Posterior vena cava (tissue), 2 donors: ENCODE results near the gene PDLIM1. TPM values are rescaled to one million over a fixed set of nuclear protein-coding genes. Genes with fewer than 3 reads are reported as not detected.
"Not testable (repeated sequence)": the region's sequence is repeated elsewhere in the genome, so short reads cannot be mapped to it uniquely, and the experiment has no call there.

ENCODE experiments used
- DNase-seq: peaks from one replicate; pipeline ENCODE4 v3.0.0-alpha.2; 2020; ENCODE audit warnings: low spot score
- intact Hi-C, 2 donors: fragments of 100-400 bp; cut with DNase I; formaldehyde crosslinking; loops; one replicate each; pipeline versions ENCODE4 v1.14.1 to v1.14.2; 2022 to 2023
- total RNA-seq, 2 donors: library from RNA; stranded (reverse); fragmentation: NEBNext Ultra II Directional; extraction: Animal tissue kit (Norgen Biotek cat#: 25700); gene quantifications; one replicate each; pipeline ENCODE4 v1.2.1, GENCODE V29; 2021
- donor health status: DM: yes; HTN: yes; CAD: no.
- donor health status: DM: yes; HTN: yes; CAD: no.

The PDLIM1 gene
- total RNA-seq, 2 donors from 2014 or later = 133 to 134 TPM

DNA sequence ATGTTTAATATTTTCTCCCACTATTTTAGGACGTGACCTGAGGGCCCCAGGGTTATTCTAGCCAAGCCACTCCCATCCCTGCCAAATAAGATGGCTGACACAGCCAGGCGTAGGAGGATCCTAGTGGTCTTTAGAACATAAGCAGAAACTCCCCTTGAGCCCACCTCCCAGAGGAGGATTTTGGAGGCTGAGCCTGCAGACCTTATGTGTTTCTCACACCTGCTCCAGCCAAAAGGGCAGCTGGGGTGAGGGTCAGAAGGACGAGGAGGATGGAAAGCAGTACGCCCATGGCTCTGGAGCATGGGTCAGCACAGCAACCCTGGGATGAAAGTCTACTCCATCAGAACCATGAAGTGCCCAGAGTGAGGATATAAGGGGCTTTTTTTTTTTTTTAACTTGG, 39.9 kb downstream of the PDLIM1 start:
- DNase-seq = no peak
- intact Hi-C loops = no loop called here

DNA sequence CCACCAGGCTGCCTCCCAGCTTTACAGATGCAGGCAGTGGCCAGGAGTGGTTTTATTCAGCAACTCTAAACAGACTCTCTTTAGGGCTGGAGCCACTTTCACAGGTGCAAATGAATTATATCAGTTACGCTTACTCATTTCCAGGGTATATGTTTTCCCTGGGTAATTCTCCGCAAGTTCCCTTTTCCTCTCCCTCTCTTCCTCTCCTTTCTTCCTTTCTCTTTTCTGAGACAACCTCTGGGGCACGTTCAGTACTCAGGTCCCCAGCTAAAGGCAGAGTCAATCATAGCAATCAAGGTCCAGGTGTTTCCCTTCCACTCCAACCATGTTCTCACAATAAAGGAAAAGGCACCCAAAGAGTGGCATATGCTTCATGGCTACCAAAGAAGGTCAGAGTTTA, 41.3 kb downstream of the PDLIM1 start:
- intact Hi-C loops = loop anchor here (5.0 to 10.0 kb wide), 3 partner anchors 43 to 115 kb away; partner anchors contain the start of gene PDLIM1 (in 1 of the 2)
- DNase-seq = no peak

DNA sequence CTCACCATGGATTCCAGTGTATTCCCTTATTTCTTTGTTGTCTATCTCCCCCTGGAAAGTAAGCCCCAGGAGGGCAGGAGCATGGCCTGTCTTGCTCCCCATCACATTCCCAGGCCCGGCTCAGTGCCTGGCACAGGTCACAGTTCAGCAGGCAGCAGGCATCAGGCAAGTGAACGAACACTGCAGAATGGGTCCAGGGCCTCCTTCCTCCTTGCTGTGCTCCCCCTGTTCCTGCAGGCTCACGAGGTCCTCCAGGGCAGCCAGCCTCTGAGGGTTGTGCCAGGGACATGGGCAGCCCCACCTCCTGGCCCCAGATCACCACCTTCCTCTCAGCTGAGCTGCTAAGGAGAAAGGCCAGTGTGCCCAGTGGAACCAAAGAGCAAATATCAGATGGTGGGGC, 41.8 kb downstream of the PDLIM1 start:
- intact Hi-C loops = loop anchor here (5.0 to 10.0 kb wide), 3 partner anchors 43 to 116 kb away; partner anchors contain the start of gene PDLIM1 (in 1 of the 2)
- no peak for DNase-seq

DNA sequence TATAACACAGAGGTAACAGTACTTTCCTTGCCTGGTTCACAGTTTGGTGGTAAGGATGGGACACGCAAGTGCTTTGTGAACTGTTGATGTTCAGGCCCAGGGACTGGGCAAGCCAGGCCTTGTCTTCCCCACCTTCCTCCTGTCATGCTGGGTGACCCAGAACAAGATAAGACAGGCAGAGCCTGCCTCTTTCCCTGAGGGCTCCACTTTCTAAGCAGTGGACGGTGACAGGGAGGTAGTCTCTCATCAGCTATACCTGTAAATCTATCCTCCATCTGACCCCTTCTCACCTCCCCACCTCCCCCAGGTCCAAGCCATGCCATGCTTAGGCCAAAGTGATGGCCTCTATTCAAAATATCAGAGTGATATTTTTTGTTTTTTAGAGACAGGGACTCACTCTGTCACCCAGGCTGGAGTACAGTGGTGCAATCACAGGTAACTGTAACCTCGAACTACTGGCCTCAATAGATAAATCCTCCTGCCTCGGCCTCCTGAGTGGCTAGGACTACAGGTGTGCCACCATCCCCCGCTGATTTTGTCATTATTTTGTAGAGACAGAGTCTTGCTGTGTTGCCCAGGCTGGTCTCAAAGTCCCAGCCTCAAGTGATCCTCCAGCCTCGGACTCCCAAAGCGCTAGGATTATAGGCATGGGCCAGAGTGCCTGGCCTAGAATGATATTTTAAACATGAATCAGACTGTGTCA, 42.8 kb downstream of the PDLIM1 start:
- intact Hi-C loops = loop anchor here (5.0 to 10.0 kb wide), 3 partner anchors 44 to 117 kb away; partner anchors contain the start of gene PDLIM1 (in 1 of the 2)
- no peak for DNase-seq

DNA sequence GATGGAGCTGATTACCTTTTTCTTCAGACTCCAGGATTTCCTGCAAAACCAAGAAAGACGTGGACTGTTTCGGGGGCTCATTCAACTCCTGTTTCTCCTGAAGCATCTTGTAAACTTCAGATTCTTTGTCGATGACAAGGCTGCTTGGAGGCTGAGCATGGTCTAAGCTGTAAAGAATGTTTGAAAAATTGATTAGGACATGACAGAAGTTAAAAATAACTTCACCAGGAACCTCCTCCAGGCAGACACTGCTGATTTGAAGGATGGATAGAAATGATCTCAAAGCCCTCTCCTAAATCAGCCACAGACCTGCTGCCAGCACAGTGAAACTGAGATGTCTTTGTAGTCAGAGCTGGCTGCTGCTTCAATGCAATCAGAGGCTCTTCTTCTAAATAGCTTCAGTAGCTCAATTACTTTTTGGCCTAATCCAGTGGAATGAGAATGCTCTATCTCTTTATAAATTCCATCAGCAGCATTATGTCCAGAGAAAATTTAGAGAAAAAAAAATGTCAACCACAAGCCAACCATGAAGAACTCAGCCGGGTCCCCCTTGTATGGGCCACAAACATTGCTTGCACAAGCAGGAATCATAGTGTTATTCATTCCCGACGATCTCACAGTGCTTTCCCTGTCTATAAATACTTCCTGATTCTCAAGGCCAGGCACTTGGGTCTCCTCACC, 43.5 kb downstream of the PDLIM1 start:
- intact Hi-C loops = loop anchor here (5.0 to 10.0 kb wide), 3 partner anchors 45 to 117 kb away; partner anchors contain the start of gene PDLIM1 (in 1 of the 2)
- no peak for DNase-seq

DNA sequence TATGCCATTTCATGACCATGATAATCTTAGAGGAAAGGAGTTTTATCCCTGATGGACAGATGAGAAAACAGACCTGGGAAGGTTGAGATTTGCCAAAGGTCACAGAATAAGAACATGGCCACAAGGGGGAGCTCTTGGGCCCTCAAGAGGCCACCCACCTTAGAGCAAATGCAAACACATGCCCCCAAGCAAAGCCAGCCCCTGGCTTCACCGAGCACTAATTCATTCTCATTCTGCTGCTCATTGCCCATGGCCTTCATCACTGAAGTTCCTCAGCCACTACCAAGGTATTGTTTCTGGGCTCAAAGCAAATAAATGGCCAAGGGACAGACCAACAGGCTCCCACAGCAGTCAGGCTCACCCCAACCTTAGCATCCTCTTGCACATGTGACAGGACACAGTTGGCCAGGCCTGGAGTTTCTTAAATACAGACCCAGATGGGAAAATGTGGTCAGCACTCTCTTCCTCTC, 44.2 kb downstream of the PDLIM1 start:
- no peak for DNase-seq
- intact Hi-C loops = loop anchor here (5.0 to 10.0 kb wide), 3 partner anchors 46 to 118 kb away; partner anchors contain the start of gene PDLIM1 (in 1 of the 2)

DNA sequence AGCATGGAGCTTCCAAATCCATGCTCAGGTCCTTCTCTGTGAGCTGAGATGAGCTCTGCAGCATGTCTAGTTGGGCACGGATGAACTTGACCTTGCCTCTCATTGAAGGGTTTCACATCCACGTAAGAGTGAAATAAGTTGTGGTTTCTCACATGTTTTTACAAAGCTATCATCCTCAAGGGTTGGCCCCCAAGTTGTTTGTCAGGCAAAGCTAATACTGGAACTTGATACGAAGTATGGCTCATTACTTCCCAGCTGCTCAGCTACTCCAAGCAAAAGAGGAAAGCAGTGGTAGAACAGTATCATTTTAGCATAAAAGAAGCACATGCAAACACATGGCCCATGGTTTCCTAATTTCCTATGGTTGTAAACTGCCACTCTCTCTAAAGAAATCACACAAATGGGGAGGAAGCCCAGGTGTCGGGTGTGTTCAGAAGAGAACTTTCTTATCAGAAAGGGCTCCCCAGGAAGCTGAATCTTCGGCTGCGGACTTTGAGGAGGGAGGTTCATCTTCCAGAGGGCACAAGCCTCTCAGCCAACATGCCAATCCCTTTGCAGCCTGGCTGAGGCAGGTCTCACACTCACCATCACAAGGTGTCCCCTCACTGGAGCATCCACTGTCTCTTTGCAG, 45.3 kb downstream of the PDLIM1 start:
- DNase-seq = no peak
- intact Hi-C loops = loop anchor here (5.0 to 10.0 kb wide), 3 partner anchors 47 to 119 kb away; partner anchors contain the start of gene PDLIM1 (in 1 of the 2)

DNA sequence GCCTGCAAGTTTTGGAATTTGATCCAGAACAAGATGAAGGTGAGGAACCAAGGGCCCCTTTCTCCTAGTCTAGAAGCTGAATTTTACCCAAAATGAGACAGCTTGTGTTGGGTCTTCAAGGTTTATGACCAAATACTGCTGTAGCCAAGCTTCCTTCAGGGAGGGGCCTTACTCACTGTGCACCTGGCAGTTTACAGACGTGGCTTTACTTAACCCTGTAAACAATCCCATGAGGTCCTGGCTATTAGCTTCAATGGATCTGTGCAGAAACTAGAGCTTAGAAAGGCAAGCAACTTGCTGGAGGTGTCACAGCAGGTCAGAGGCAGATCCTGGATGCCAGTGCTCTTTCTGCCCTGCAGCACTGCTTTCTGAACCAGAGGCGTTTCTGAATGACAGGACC, 46.7 kb downstream of the PDLIM1 start:
- intact Hi-C loops = loop anchor here in 1 of 2 donors (10.0 kb wide), 1 partner anchor 121 kb away; no protein-coding TSS in a partner anchor
- DNase-seq = no peak

DNA sequence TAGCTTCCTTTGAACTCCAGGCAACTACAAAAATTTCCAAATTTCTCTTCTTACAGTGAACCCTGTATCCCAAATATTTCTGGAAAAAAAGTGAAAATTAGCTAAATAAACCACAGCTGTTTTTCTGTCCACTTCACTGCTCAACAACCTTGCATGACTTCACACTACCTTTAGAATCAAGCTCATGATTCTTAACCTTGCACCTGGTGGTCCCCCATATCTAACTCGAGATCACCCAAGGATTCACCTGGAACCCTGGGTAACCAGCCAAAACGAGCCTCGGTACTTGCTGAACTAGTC, 47.5 kb downstream of the PDLIM1 start:
- DNase-seq = no peak
- intact Hi-C loops = loop anchor here in 1 of 2 donors (10.0 kb wide), 1 partner anchor 122 kb away; no protein-coding TSS in a partner anchor

DNA sequence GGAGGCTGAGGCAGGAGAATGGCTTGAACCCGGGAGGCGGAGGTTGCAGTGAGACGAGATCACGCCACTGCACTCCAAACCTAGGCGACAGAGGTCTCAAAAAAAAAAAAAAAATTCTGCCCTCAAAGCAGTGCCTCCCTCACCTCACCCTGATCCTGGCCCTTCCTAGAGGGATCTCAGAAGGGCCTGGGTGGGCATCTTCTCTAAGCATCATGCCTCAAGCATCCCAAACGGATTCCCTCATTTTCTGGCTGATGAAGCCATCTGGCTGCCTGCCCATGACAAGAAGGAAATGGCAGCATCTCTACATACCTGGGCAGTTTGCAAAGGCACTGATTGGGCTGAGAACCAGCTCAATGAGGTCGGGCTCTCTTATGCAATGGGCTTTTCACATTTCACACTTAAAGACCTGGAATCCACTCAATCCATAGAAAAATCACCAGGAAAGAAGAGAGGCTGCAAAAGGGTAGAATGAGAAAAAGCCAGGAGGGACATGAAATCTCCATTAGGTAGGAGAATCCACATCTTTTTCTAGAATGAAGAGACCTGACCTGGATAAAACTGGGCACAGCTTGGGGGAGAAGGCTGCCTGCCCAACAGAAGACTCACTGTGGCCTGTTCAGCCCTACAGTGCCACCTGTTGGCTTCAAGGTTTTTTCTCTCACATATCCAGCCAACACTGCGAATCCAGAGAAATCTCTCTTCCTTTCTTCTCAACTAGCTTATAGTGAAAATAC, 48.1 kb downstream of the PDLIM1 start:
- intact Hi-C loops = loop anchor here in 1 of 2 donors (10.0 kb wide), 1 partner anchor 122 kb away; no protein-coding TSS in a partner anchor
- DNase-seq = no peak

DNA sequence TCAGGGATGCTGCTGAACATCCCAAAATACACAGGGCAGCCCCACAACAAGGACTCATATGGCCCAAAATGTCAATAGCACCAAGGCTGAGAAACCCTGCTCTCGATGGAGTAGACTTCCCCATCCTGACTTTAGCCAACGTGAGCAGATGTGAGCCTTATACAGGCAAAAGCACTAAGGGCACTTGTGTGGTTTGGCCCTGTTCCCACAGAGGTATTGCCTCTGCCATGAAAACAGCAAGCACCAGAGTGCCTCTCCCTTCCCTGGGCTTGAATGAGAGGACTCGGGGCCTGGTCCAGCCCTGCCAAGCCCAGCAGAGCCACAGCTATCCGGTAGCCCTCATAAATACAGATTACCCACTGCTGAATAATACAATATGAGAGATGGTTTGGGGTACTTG, 49.3 kb downstream of the PDLIM1 start:
- DNase-seq = no peak
- intact Hi-C loops = loop anchor here in 1 of 2 donors (10.0 kb wide), 1 partner anchor 123 kb away; no protein-coding TSS in a partner anchor

DNA sequence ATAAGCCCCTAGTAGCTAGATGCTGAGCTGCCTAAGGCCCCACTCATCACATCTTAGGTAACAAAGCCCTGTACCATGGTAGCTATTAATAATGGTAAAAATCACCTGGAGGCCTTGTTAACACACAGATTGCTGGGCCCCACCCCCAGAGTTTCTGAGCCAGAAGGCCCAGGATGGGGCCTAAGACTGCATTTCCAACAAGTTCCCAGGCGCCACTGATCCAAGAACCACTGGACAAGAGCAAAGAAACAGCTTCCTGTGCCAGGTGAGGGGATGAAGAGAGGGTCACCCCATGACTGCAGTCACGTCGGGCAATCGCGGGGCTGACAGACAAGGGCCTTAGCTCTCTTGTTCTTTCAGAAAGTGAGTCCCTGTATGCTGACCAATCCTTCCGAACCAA, 50.0 kb downstream of the PDLIM1 start:
- intact Hi-C loops = loop anchor here in 1 of 2 donors (10.0 kb wide), 1 partner anchor 124 kb away; no protein-coding TSS in a partner anchor

DNA sequence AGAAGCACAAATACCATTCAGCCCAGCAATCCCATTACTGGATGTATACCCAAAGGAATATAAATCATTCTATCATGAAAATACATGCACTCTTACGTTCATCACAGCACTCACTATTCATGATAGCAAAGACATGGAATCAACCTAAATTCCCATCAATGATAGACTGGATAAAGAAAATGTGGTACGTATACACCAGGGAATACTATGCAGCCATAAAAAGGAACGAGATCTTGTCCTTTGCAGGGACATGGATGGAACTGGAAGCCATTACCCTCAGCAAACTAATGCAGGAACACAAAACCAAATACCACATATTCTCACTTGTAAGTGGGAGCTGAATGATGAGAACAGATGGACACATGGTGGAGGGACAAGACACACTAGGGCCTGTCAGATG, 50.7 kb downstream of the PDLIM1 start:
- intact Hi-C loops = loop anchor here in 1 of 2 donors (10.0 kb wide), 1 partner anchor 125 kb away; no protein-coding TSS in a partner anchor
- not testable (repeated sequence) for DNase-seq

More for the DNA sequence above, 50.0 kb downstream of the PDLIM1 start:
- no peak for DNase-seq

DNA sequence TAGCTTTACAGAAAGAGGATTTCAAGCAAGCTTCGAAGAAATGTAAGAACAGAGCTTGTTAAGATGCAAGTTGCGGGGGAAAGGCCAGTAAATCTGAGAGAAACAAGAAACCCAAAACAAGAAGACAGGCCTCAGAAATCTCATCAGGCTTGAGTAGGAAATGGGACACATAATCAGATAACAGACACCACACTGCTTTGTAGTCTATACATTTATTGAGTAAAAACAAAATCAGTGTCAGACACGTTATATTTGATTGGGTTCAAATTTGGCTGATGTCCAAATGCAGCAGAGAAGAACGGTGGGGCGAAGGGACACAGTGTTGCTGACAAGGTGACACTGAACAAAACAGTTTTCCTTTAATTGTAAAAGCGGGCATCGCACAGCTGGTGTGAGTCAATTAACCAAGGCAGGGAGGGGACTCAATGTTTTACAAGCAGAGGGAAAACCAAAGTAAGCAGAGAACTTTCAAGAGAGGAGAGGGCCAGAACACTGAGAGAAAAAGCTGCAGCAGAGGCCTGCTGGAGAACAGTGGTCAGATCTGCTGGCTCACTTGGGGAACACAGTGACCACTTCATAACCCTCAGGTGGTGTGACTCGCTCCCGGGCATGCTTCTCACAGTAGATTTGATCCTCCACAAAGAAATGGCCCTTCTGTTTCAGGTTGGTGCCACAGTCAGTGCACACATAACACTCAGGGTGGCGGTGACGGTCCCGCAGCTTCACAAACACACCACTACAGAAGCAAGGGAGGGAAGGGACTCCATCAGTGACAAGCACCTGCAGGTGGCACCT, 53.2 kb downstream of the PDLIM1 start:
- intact Hi-C loops = no loop called here
- no peak for DNase-seq

DNA sequence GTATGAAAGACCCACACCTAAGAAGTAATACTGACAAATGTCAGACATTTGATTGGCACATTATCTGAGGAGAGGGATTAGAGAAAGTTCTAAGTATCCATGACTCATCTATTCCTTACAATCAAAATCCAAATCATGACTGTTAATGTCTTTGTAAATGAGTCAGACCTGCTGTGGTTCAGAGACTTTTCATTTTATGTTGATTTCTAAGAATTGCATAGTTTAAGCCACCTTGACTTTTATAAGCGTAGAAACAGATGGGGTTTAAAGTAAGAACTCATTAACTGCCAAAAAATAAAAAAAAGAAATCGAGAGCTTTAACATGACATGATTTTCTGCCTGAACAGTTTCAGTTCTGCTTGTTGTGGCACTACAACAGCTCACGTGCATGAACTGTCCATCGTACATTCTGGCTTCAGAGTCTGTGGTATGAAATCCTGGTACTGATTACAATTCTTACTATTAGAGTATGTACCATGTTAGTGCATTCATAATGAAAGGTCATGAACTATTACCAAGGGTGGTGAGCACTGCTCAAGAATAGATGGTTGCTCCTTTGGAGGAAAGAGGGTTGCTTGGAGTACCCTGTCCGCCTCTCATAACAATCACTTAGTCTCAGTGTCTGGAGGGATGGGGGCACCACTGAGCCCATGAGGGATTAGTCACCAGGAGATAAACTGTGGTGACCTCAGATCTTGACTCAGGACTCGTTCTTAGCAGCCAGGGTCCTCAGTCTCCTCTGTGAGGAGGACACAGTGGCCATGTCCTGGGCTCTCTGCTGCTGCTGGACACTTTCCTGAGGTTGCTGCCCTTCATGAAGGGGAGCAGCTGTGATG, 54.5 kb downstream of the PDLIM1 start:
- intact Hi-C loops = loop anchor here in 1 of 2 donors (1.0 kb wide), 1 partner anchor 23 kb away; no protein-coding TSS in a partner anchor
- no peak for DNase-seq

DNA sequence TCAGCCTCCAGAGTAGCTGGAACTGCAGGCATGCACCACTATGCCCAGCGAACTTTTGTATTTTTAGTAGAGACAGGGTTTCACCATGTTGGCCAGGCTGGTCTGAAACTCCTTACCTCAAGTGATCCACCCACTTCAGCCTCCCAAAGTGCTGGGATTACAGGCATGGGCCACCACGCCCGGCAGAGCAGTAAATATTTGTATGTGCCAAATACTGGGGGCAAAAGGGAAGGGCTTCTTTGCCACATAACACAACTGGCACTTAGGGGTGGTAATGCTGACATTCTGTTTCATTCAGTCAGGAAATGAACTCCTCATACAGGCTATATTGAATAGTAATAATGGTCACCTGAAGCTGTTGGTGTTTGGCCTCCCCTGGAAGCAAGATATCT, 55.1 kb downstream of the PDLIM1 start:
- intact Hi-C loops = loop anchor here in 1 of 2 donors (1.0 kb wide), 1 partner anchor 22 kb away; no protein-coding TSS in a partner anchor
- no peak for DNase-seq

DNA sequence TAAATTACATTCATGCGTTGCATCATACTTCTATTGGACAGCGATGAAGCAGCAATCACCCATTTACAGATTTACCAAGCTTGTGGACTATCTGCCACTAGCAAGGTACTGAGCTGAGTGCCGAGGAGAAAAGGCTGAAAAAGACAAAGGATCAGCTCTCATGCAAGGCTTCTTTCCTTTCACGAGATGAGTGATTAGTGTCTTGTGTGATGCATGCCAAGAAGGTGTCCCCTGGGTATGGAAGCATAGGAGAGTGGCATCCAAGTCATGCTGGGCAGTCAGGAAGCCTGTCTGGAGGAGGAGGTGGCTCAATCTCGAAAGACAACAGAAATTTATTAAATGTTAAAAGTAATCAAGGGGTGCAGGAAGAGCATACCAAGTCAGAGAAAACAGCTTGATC, 55.9 kb downstream of the PDLIM1 start:
- intact Hi-C loops = no loop called here
- DNase-seq = no peak
